Epithelial cell of esophagus (primary cell): ENCODE data around the gene COPZ2.
"Not testable (repeated sequence)": the region's sequence is repeated elsewhere in the genome, so short reads cannot be mapped to it uniquely, and the experiment has no call there.

Experiments used
- DNase-seq: peaks from one replicate; pipeline ENCODE4 v3.0.0; 2010; ENCODE audit warnings: low read depth
- H3K4me3 ChIP-seq: 2 replicates; pipeline ENCODE4 v1.5.1; 2011; ENCODE audit warnings: mild to moderate bottlenecking, low read length, control low read depth
- TF ChIP-seq, protein P1 (sequence below): IDR thresholded peaks from 2 replicates; pipeline ENCODE4 v1.5.1; 2011; ENCODE audit warnings: low read depth, mild to moderate bottlenecking, low read length, control low read depth, inconsistent platforms; ENCODE audit not compliant: insufficient read depth; ENCODE audit errors: missing control alignments

COPZ2 gene

GRCh38 chr17:47990962-47991731, 46.5 kb downstream of the COPZ2 start:
- no peak overlapping the region for H3K4me3 ChIP-seq

DNA sequence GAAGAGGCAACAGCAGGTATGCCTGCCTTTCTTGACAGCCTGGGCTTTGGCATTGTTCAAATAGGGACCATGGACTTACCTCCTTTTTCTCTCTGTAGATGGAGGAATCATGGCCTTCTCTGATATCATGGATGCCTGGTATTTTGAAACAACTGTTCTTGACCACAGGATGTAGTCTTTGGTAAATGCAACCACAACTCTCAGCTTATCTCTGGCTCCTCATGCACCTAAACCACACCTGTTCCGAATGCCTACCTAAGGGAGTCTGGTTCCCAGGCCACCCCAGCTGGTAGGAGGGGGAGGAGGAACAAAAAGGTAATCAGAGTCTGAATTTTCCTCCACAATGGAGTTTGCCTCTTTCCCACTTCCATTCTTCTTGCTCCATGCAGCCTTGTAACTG, 47.9 kb downstream of the COPZ2 start:
- H3K4me3 ChIP-seq, result no peak overlapping the region
- TF ChIP-seq, protein P1, sequence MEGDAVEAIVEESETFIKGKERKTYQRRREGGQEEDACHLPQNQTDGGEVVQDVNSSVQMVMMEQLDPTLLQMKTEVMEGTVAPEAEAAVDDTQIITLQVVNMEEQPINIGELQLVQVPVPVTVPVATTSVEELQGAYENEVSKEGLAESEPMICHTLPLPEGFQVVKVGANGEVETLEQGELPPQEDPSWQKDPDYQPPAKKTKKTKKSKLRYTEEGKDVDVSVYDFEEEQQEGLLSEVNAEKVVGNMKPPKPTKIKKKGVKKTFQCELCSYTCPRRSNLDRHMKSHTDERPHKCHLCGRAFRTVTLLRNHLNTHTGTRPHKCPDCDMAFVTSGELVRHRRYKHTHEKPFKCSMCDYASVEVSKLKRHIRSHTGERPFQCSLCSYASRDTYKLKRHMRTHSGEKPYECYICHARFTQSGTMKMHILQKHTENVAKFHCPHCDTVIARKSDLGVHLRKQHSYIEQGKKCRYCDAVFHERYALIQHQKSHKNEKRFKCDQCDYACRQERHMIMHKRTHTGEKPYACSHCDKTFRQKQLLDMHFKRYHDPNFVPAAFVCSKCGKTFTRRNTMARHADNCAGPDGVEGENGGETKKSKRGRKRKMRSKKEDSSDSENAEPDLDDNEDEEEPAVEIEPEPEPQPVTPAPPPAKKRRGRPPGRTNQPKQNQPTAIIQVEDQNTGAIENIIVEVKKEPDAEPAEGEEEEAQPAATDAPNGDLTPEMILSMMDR, result no peak
- no peak for DNase-seq

More at GRCh38 chr17:47990962-47991731, 46.5 kb downstream of the COPZ2 start:
- TF ChIP-seq, protein P1, result no peak
- DNase-seq, result no peak

DNA sequence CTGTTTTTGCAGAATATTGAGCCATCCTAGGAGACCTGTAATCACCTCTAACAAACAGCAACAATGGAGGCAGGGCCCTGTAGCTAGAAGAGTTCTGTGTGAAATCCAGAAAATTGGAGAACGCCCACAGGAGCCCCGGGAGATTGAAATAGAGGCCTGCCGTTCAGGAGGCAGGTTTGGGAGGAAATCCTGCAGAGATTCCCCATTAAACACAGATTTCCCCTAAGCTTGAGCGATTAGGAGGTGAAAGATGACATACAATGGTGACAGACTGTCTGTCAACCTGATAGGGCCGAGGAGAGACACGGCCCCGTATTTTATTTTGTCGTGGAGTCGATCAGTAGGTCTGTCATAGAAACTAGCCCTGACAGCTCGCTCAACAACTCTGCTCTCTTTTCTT, 48.4 kb downstream of the COPZ2 start:
- no peak for DNase-seq
- TF ChIP-seq, protein P1, result no peak
- no peak overlapping the region for H3K4me3 ChIP-seq

GRCh38 chr17:47988445-47988844, 49.2 kb downstream of the COPZ2 start:
- not testable (repeated sequence) for DNase-seq

GRCh38 chr17:47987240-47987835, 50.3 kb downstream of the COPZ2 start:
- H3K4me3 ChIP-seq, result no peak overlapping the region
- TF ChIP-seq, protein P1, result no peak
- no peak for DNase-seq

More at GRCh38 chr17:47988445-47988844, 49.2 kb downstream of the COPZ2 start:
- H3K4me3 ChIP-seq, result not testable (repeated sequence)

DNA sequence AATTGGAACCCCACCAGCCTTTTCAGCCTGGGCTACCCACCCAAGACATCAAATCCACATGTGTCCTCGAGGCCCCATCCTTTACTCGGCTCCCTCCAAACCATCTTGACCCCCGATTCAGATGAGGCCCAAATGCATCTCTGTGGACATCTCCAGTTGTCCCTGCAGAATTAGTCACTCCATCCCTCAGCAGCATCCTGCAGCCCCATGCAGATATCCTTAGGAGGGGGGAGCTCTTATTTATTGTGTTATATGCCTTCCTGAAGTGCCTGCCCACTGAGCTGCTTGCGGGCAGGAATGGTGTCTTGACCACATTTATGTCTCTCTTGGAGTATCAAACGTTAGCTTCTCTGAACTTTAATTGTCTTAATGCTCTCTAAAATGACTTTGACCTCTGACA, 51.1 kb downstream of the COPZ2 start:
- TF ChIP-seq, protein P1, result no peak
- no peak overlapping the region for H3K4me3 ChIP-seq
- no peak for DNase-seq

DNA sequence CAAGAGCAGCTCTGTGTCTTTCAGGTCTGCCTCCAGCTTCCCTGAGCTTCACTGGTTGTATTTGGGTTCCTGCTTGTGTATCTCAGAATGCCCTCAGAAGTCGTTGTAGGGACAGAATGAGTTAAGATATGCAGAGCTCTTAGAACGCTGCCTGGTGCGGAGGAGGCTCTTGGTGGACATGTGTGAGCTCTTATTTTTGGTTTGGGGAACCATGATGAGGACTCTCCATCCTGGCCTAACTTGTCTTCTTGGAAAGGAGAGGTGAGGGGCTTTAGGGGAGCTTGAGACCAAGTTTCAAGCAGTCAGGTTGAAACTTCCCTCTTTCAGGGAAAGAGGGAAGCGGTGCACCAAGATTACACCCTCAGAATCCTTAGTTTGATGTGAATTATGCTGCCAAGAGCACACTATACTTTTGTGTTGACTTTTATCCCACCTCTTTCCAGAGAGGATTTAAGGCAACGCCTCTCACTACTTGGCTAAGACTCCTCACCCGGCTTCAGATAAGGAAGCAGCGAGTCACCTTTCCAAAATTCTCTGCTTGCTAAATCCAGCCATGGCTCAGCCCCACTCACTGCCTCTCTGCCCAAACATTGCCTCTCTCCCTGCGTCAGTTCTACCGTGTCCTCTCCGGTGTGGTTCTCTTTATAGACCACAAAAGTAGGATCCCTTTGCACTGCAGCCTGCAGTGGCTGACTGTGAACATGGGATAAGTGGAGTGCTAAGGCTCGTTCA, 53.9 kb downstream of the COPZ2 start:
- TF ChIP-seq, protein P1, result no peak
- H3K4me3 ChIP-seq, result no peak overlapping the region
- no peak for DNase-seq
